Neural crest cell (in vitro differentiated cells): ENCODE data around the gene GPBP1. TPM values are rescaled to one million over a fixed set of nuclear protein-coding genes. Genes with fewer than 3 reads are reported as not detected.
A peak's percentile ranks its signal among the peaks of the same experiment; 100 is the strongest.
"Not testable (repeated sequence)": the region's sequence is repeated elsewhere in the genome, so short reads cannot be mapped to it uniquely, and the experiment has no call there.

Source experiments
- DNase-seq: peaks from one replicate; pipeline ENCODE4 v3.0.0; 2021; ENCODE audit warnings: low read depth, mixed read lengths, low spot score
- H3K27ac Mint-ChIP-seq: one replicate; pipeline ENCODE4 v1.8.0; 2021; ENCODE audit warnings: mild to moderate bottlenecking, mixed read lengths; ENCODE audit not compliant: unreplicated experiment
- H3K27me3 Mint-ChIP-seq: 2 replicates; pipeline ENCODE4 v1.8.0; 2021; ENCODE audit warnings: low read depth, mild to moderate bottlenecking, mixed read lengths
- H3K36me3 Mint-ChIP-seq: 2 replicates; pipeline ENCODE4 v1.8.0; 2021; ENCODE audit warnings: low read depth, mild to moderate bottlenecking, mixed read lengths
- H3K4me1 Mint-ChIP-seq: 2 replicates; pipeline ENCODE4 v1.8.0; 2021; ENCODE audit warnings: mixed read lengths
- H3K4me3 Mint-ChIP-seq: one replicate; pipeline ENCODE4 v1.8.0; 2021; ENCODE audit warnings: mild to moderate bottlenecking, mixed read lengths
- H3K9me3 Mint-ChIP-seq: 2 replicates; pipeline ENCODE4 v1.8.0; 2021; ENCODE audit warnings: mixed read lengths
- total RNA-seq: library from RNA; stranded (reverse); gene quantifications from 2 replicates; pipeline ENCODE4 v1.2.1, GENCODE V29; 2021
- TF ChIP-seq, protein P1 (sequence below): fragments of 200-600 bp; sonication (generic); conservative IDR thresholded peaks from 2 replicates; pipeline ENCODE4 v1.5.0; 2021; ENCODE audit warnings: antibody characterized with exemption, mild to moderate bottlenecking

The GPBP1 gene
- total RNA-seq, 1 donor from 2014 or later: 99.6 TPM

- no peaks in the 10 kb centered on the region for H3K36me3 Mint-ChIP-seq
- no peak for DNase-seq
- no peaks in the 10 kb centered on the region for H3K9me3 Mint-ChIP-seq
- no peak overlapping the region for H3K4me3 Mint-ChIP-seq
- H3K27ac Mint-ChIP-seq: no peak overlapping the region
- TF ChIP-seq, protein P1, sequence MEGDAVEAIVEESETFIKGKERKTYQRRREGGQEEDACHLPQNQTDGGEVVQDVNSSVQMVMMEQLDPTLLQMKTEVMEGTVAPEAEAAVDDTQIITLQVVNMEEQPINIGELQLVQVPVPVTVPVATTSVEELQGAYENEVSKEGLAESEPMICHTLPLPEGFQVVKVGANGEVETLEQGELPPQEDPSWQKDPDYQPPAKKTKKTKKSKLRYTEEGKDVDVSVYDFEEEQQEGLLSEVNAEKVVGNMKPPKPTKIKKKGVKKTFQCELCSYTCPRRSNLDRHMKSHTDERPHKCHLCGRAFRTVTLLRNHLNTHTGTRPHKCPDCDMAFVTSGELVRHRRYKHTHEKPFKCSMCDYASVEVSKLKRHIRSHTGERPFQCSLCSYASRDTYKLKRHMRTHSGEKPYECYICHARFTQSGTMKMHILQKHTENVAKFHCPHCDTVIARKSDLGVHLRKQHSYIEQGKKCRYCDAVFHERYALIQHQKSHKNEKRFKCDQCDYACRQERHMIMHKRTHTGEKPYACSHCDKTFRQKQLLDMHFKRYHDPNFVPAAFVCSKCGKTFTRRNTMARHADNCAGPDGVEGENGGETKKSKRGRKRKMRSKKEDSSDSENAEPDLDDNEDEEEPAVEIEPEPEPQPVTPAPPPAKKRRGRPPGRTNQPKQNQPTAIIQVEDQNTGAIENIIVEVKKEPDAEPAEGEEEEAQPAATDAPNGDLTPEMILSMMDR: no peak
- H3K27me3 Mint-ChIP-seq: no peaks in the 10 kb centered on the region
- H3K4me1 Mint-ChIP-seq: no peaks in the 10 kb centered on the region
Measured at GRCh38 chr5:57166276-57166675, 7.6 kb upstream of the GPBP1 start.

DNA sequence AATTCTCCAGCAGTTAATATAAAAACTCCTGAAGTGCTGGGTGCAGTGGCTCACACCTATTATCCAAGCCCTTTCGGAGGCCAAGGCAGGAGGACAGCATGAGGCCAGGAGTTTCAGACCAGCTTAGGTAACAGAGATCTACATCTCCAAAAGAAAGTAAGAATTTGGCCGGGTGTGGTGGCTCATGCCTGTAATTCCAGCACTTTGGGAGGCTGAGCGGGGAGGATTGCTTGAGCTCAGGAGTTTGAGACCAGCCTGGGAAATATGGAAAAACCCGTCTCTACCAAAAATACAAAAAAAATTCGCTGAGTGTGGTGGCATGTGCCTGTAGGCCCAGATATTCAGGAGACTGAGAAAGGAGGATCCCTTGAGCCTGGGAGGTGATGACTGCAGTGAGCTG is 6.7 kb upstream of the GPBP1 start:
- Mint-ChIP-seq H3K36me3 (no peaks in the 10 kb centered on the region), H3K27ac (no peak overlapping the region), H3K27me3 (no peaks in the 10 kb centered on the region), H3K4me1 (peaks cover 3% of the 10 kb centered on the region), H3K9me3 (no peaks in the 10 kb centered on the region), H3K4me3 (no peak overlapping the region)
- TF ChIP-seq, protein P1: no peak
- no peak for DNase-seq

DNA sequence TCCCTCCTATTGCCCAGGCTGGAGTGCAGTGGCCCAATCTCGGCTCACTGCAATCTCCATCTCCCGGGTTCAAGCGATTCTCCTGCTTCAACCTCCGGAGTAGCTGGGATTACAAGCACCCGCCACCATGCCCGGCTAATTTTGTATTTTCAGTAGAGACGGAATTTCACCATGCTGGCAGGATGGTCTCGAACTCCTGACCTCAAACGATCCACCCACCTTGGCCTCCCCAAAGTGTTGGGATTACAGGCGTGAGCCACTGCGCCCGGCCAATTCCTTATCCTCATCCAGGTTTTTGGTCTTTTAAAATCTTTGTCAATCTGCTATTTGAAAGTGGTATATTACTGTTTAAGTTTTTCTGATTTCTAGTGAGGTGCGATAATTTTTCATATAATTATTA is 3.7 kb upstream of the GPBP1 start:
- peaks cover 13% of the 10 kb centered on the region for H3K4me1 Mint-ChIP-seq
- not testable (repeated sequence) for H3K27ac Mint-ChIP-seq, H3K36me3 Mint-ChIP-seq, DNase-seq, H3K27me3 Mint-ChIP-seq, H3K9me3 Mint-ChIP-seq
- peak overlapping the region; percentile 75 for H3K4me3 Mint-ChIP-seq

- H3K36me3 Mint-ChIP-seq: peaks cover 4% of the 10 kb centered on the region
- TF ChIP-seq, protein P1: no peak
- peak overlapping the region; percentile 97 for H3K4me3 Mint-ChIP-seq
- no peaks in the 10 kb centered on the region for H3K27me3 Mint-ChIP-seq
- no peaks in the 10 kb centered on the region for H3K9me3 Mint-ChIP-seq
- H3K27ac Mint-ChIP-seq: peak overlapping the region; percentile 55
- H3K4me1 Mint-ChIP-seq: peaks cover 30% of the 10 kb centered on the region
- DNase-seq: no peak
Measured at GRCh38 chr5:57171816-57172465, 1.9 kb upstream of the GPBP1 start.

GRCh38 chr5:57172466-57173318 is 1.2 kb upstream of the GPBP1 start:
- H3K4me1 Mint-ChIP-seq: peaks cover 35% of the 10 kb centered on the region
- TF ChIP-seq, protein P1: no peak
- H3K27me3 Mint-ChIP-seq: no peaks in the 10 kb centered on the region
- no peaks in the 10 kb centered on the region for H3K9me3 Mint-ChIP-seq
- no peak for DNase-seq
- peak overlapping the region; percentile 98 for H3K27ac Mint-ChIP-seq
- peaks cover 4% of the 10 kb centered on the region for H3K36me3 Mint-ChIP-seq
- peak overlapping the region; percentile 97 for H3K4me3 Mint-ChIP-seq
